ES-I3 (cell line): ENCODE data around the gene PPFIA4.
A peak's percentile ranks its signal among the peaks of the same experiment; 100 is the strongest.

ENCODE experiments used
- H3K36me3 ChIP-seq: 2 replicates; pipeline ENCODE4 v1.6.1; 2013; ENCODE audit warnings: mild to moderate bottlenecking, low read length, control low read depth, moderate library complexity; ENCODE audit not compliant: insufficient read depth
- H3K4me1 ChIP-seq: 2 replicates; pipeline ENCODE4 v1.6.1; 2013; ENCODE audit warnings: mild to moderate bottlenecking, control low read depth, low read length; ENCODE audit not compliant: insufficient read depth
- H3K9ac ChIP-seq: 2 replicates; pipeline ENCODE4 v1.6.1; 2013; ENCODE audit warnings: low read depth, mild to moderate bottlenecking, low read length, moderate library complexity
- H3K9me3 ChIP-seq: 2 replicates; pipeline ENCODE4 v1.6.1; 2013; ENCODE audit warnings: mild to moderate bottlenecking, low read length, moderate library complexity; ENCODE audit not compliant: control insufficient read depth, insufficient read depth

PPFIA4 gene

GRCh38 chr1:203113308-203113707 lies 87.0 kb downstream of the PPFIA4 start:
- no peak overlapping the region for H3K9ac ChIP-seq
- H3K9me3 ChIP-seq, result no peaks in the 10 kb centered on the region
- no peaks in the 10 kb centered on the region for H3K4me1 ChIP-seq
- no peaks in the 10 kb centered on the region for H3K36me3 ChIP-seq

GRCh38 chr1:203114202-203114601 lies 87.9 kb downstream of the PPFIA4 start:
- Histone ChIP-seq H3K4me1 (no peaks in the 10 kb centered on the region), H3K36me3 (no peaks in the 10 kb centered on the region), H3K9me3 (no peaks in the 10 kb centered on the region), H3K9ac (no peak overlapping the region)

- Histone ChIP-seq H3K9me3 (no peaks in the 10 kb centered on the region), H3K9ac (no peak overlapping the region), H3K36me3 (no peaks in the 10 kb centered on the region), H3K4me1 (no peaks in the 10 kb centered on the region)
These were observed 90.0 kb downstream of the PPFIA4 start for GRCh38 chr1:203116091-203116820.

GRCh38 chr1:203117611-203118575 lies 91.6 kb downstream of the PPFIA4 start:
- peak overlapping the region; percentile 31; the same call in 1 of the 2 replicates for H3K9ac ChIP-seq
- H3K9me3 ChIP-seq, result no peaks in the 10 kb centered on the region
- H3K4me1 ChIP-seq, result no peaks in the 10 kb centered on the region
- H3K36me3 ChIP-seq, result no peaks in the 10 kb centered on the region

GRCh38 chr1:203120325-203121153 lies 94.2 kb downstream of the PPFIA4 start:
- no peaks in the 10 kb centered on the region for H3K9me3 ChIP-seq
- H3K36me3 ChIP-seq, result no peaks in the 10 kb centered on the region
- H3K9ac ChIP-seq, result no peak overlapping the region
- 0 out of 2 replicates have a peak, but pooled peaks cover 1% of the 10 kb centered on the region for H3K4me1 ChIP-seq

- Histone ChIP-seq H3K36me3 (no peaks in the 10 kb centered on the region), H3K4me1 (peaks cover 9% of the 10 kb centered on the region), H3K9ac (no peak overlapping the region)
These were observed 95.1 kb downstream of the PPFIA4 start for GRCh38 chr1:203121186-203122015.

GRCh38 chr1:203122159-203122558 lies 95.9 kb downstream of the PPFIA4 start:
- Histone ChIP-seq H3K4me1 (peaks cover 13% of the 10 kb centered on the region), H3K9ac (no peak overlapping the region), H3K9me3 (no peaks in the 10 kb centered on the region), H3K36me3 (no peaks in the 10 kb centered on the region)

More at GRCh38 chr1:203121186-203122015, 95.1 kb downstream of the PPFIA4 start:
- no peaks in the 10 kb centered on the region for H3K9me3 ChIP-seq

- H3K9me3 ChIP-seq, result no peaks in the 10 kb centered on the region
- H3K9ac ChIP-seq, result no peak overlapping the region
- H3K36me3 ChIP-seq, result no peaks in the 10 kb centered on the region
- peaks cover 13% of the 10 kb centered on the region for H3K4me1 ChIP-seq
These were observed 97.7 kb downstream of the PPFIA4 start for GRCh38 chr1:203124011-203124410.

GRCh38 chr1:203124546-203125317 lies 98.4 kb downstream of the PPFIA4 start:
- Histone ChIP-seq H3K9me3 (no peaks in the 10 kb centered on the region), H3K4me1 (peaks cover 13% of the 10 kb centered on the region), H3K9ac (no peak overlapping the region), H3K36me3 (no peaks in the 10 kb centered on the region)

- no peaks in the 10 kb centered on the region for H3K36me3 ChIP-seq
- peaks cover 13% of the 10 kb centered on the region for H3K4me1 ChIP-seq
- H3K9me3 ChIP-seq, result no peaks in the 10 kb centered on the region
- H3K9ac ChIP-seq, result no peak overlapping the region
These were observed 100.0 kb downstream of the PPFIA4 start for GRCh38 chr1:203126151-203126865.

GRCh38 chr1:203126866-203127665 lies 100.8 kb downstream of the PPFIA4 start:
- peaks cover 13% of the 10 kb centered on the region for H3K4me1 ChIP-seq
- H3K9ac ChIP-seq, result peak overlapping the region; percentile 56; the same call in 1 of the 2 replicates
- no peaks in the 10 kb centered on the region for H3K9me3 ChIP-seq
- H3K36me3 ChIP-seq, result no peaks in the 10 kb centered on the region
